Esophagus muscularis mucosa (tissue), 4 donors: ENCODE data around the gene GPR158.

Experiments used
- EP300 ChIP-seq: sonication (generic); formaldehyde crosslinking; IDR thresholded peaks from one replicate; pipeline ENCODE4 v1.6.1; 2017; ENCODE audit warnings: antibody characterized with exemption
- POLR2A ChIP-seq: fragments of 450-650 bp; IDR thresholded peaks from one replicate; pipeline ENCODE4 v1.6.1; 2017; ENCODE audit warnings: antibody characterized with exemption, moderate library complexity, mild to moderate bottlenecking, low read depth
- POLR2AphosphoS5 ChIP-seq, 2 donors: sonication (generic); formaldehyde crosslinking; IDR thresholded peaks; one replicate each; pipeline ENCODE4 v1.6.1; 2017; ENCODE audit warnings: antibody characterized with exemption in 2 of 2
- TF ChIP-seq, protein P1 (sequence below), 3 experiments: fragments of 200-600 bp in 2 of 3; fragments of 450-650 bp in 1 of 3; sonication (generic) in 2 of 3; IDR thresholded peaks; one replicate each; pipeline ENCODE4 v1.5.1; 2017 to 2019; ENCODE audit warnings: antibody characterized with exemption in 3 of 3, mild to moderate bottlenecking in 2 of 3, moderate library complexity in 1 of 3

- TF ChIP-seq, protein P1, sequence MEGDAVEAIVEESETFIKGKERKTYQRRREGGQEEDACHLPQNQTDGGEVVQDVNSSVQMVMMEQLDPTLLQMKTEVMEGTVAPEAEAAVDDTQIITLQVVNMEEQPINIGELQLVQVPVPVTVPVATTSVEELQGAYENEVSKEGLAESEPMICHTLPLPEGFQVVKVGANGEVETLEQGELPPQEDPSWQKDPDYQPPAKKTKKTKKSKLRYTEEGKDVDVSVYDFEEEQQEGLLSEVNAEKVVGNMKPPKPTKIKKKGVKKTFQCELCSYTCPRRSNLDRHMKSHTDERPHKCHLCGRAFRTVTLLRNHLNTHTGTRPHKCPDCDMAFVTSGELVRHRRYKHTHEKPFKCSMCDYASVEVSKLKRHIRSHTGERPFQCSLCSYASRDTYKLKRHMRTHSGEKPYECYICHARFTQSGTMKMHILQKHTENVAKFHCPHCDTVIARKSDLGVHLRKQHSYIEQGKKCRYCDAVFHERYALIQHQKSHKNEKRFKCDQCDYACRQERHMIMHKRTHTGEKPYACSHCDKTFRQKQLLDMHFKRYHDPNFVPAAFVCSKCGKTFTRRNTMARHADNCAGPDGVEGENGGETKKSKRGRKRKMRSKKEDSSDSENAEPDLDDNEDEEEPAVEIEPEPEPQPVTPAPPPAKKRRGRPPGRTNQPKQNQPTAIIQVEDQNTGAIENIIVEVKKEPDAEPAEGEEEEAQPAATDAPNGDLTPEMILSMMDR (IDR thresholded peaks at IDR 0.05) = no peak
- no peak for TF ChIP-seq POLR2A
- no peak for TF ChIP-seq POLR2AphosphoS5 (IDR thresholded peaks at IDR 0.05)
- TF ChIP-seq EP300 = no peak
Observed at GRCh38 chr10:25257646-25258045, 82.8 kb downstream of the GPR158 start.
